SU-DHL-6 (cell line): Measurements from ENCODE around the gene MALRD1.

ENCODE experiments used
- H2AFZ ChIP-seq: fragments of 200-600 bp; sonication (generic); 2 replicates; pipeline ENCODE4 v1.6.1; 2014; ENCODE audit warnings: low read depth, mild to moderate bottlenecking, moderate library complexity, mixed read lengths, antibody characterized with exemption, low read length; ENCODE audit not compliant: severe bottlenecking
- H3F3A ChIP-seq: fragments of 200-600 bp; shearing (Covaris generic); 2 replicates; pipeline ENCODE4 v1.6.0; 2016; ENCODE audit warnings: antibody characterized with exemption, mild to moderate bottlenecking; ENCODE audit not compliant: insufficient read depth
- H3K27ac ChIP-seq: fragments of 200-600 bp; sonication (generic); 2 replicates; pipeline ENCODE4 v1.5.1; 2016; ENCODE audit warnings: low read depth, mild to moderate bottlenecking, low read length, moderate library complexity, mixed read lengths
- H3K27me3 ChIP-seq: fragments of 200-600 bp; sonication (generic), shearing (Covaris generic); 2 replicates; pipeline ENCODE4 v1.6.0; 2014; ENCODE audit warnings: mild to moderate bottlenecking, low read length
- H3K36me3 ChIP-seq: fragments of 200-600 bp; sonication (generic); 2 replicates; pipeline ENCODE4 v1.6.1; 2014; ENCODE audit warnings: mild to moderate bottlenecking, low read length, mixed read lengths
- H3K4me2 ChIP-seq: fragments of 300-600, 200-600 bp; shearing (Covaris generic), sonication (generic); 2 replicates; pipeline ENCODE4 v1.6.0; 2014; ENCODE audit warnings: low read length, low read depth, mild to moderate bottlenecking; ENCODE audit not compliant: poor library complexity, severe bottlenecking
- H3K4me3 ChIP-seq: fragments of 200-600 bp; sonication (generic); 2 replicates; pipeline ENCODE4 v1.5.1; 2014; ENCODE audit warnings: antibody characterized with exemption, low read length, mild to moderate bottlenecking, mixed read lengths; ENCODE audit not compliant: insufficient read depth, poor library complexity, severe bottlenecking
- H3K79me2 ChIP-seq: fragments of 200-600 bp; sonication (generic); 2 replicates; pipeline ENCODE4 v1.6.1; 2014; ENCODE audit warnings: mild to moderate bottlenecking, low read length, moderate library complexity; ENCODE audit not compliant: insufficient read depth
- H3K9ac ChIP-seq: fragments of 200-600 bp; sonication (generic); 2 replicates; pipeline ENCODE4 v1.7.0; 2014; ENCODE audit warnings: mild to moderate bottlenecking, low read length
- H3K9me2 ChIP-seq: fragments of 200-600 bp; sonication (generic); replicated peaks from 2 replicates; pipeline ENCODE4 v1.6.1; 2014; ENCODE audit warnings: low read length; ENCODE audit not compliant: insufficient read depth
- H3K9me3 ChIP-seq: fragments of 200-600 bp; sonication (generic); 2 replicates; pipeline ENCODE4 v1.6.1; 2014; ENCODE audit warnings: low read length, mixed read lengths; ENCODE audit not compliant: insufficient read depth
- H4K20me1 ChIP-seq: fragments of 200-600 bp; sonication (generic); 2 replicates; pipeline ENCODE4 v1.6.1; 2014; ENCODE audit warnings: low read depth, mild to moderate bottlenecking, antibody characterized with exemption, low read length, moderate library complexity, mixed read lengths
- EZH2phosphoT487 ChIP-seq: fragments of 200-600 bp; sonication (generic), shearing (Covaris generic); conservative IDR thresholded peaks from 2 replicates; pipeline ENCODE4 v1.6.1; 2018; ENCODE audit warnings: mild to moderate bottlenecking, antibody characterized with exemption, low read length, moderate library complexity, mixed read lengths
- TF ChIP-seq, protein P1 (sequence below): fragments of 200-600 bp; sonication (generic); IDR thresholded peaks from one replicate; pipeline ENCODE4 v1.5.1; 2017; ENCODE audit warnings: antibody characterized with exemption, mild to moderate bottlenecking, low read length, moderate library complexity; ENCODE audit not compliant: insufficient read depth, poor library complexity, severe bottlenecking

The MALRD1 gene

DNA sequence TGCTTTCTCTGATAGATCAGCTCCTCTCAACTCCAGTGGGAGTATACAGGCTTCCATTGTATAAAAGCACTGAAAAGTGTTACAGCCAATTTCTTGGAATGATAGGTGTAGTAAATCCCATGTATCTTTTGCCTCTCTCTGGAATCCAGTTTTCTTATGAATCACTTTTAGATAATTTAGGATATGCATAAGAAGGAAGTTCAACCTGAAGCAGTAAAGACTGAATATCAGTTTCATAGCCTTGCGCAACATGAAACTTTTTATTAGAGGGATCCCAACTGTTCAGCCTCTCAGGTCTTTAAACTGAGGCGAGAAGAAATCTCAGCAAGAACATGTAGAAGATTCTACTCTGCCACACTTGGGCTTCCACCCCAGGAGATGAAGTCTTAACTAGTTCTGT lies 280.0 kb downstream of the MALRD1 start:
- H3K9me2 ChIP-seq: no peaks in the 10 kb centered on the region
- TF ChIP-seq, protein P1, sequence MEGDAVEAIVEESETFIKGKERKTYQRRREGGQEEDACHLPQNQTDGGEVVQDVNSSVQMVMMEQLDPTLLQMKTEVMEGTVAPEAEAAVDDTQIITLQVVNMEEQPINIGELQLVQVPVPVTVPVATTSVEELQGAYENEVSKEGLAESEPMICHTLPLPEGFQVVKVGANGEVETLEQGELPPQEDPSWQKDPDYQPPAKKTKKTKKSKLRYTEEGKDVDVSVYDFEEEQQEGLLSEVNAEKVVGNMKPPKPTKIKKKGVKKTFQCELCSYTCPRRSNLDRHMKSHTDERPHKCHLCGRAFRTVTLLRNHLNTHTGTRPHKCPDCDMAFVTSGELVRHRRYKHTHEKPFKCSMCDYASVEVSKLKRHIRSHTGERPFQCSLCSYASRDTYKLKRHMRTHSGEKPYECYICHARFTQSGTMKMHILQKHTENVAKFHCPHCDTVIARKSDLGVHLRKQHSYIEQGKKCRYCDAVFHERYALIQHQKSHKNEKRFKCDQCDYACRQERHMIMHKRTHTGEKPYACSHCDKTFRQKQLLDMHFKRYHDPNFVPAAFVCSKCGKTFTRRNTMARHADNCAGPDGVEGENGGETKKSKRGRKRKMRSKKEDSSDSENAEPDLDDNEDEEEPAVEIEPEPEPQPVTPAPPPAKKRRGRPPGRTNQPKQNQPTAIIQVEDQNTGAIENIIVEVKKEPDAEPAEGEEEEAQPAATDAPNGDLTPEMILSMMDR: no peak
- TF ChIP-seq EZH2phosphoT487: no peak

DNA sequence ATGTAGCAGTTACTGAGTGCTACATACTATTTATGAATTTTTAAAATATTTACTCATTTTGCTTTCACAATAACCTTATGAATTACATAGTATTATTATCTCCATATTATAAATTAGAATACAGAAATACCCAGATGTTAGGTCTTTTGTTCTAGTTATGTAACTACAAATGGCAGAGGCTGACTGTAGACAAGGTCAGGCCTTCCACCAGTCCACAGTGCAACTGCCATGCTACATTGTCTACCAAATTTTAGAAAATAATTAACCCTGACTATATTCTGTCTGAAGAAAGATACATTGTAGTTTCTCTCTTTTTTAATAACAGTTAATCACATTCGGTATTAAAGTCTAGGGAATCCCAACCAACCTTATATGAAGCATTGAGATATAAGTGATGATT lies 280.9 kb downstream of the MALRD1 start:
- Histone ChIP-seq H3F3A (no peaks in the 10 kb centered on the region), H3K9me3 (no peaks in the 10 kb centered on the region), H4K20me1 (no peaks in the 10 kb centered on the region), H3K79me2 (no peaks in the 10 kb centered on the region), H3K4me3 (no peak overlapping the region), H3K9me2 (no peaks in the 10 kb centered on the region), H2AFZ (no peak overlapping the region), H3K27ac (no peak overlapping the region), H3K36me3 (no peaks in the 10 kb centered on the region), H3K4me2 (no peak overlapping the region), H3K9ac (no peak overlapping the region), H3K27me3 (no peaks in the 10 kb centered on the region)
- TF ChIP-seq, protein P1: no peak
- TF ChIP-seq EZH2phosphoT487: no peak

More for the DNA sequence above, 280.0 kb downstream of the MALRD1 start:
- H3K4me3 ChIP-seq: no peak overlapping the region
- H3K27me3 ChIP-seq: no peaks in the 10 kb centered on the region
- H4K20me1 ChIP-seq: no peaks in the 10 kb centered on the region
- H3K36me3 ChIP-seq: no peaks in the 10 kb centered on the region
- no peaks in the 10 kb centered on the region for H3F3A ChIP-seq
- H3K79me2 ChIP-seq: no peaks in the 10 kb centered on the region
- H3K9me3 ChIP-seq: no peaks in the 10 kb centered on the region
- no peak overlapping the region for H3K9ac ChIP-seq
- H2AFZ ChIP-seq: no peak overlapping the region
- no peak overlapping the region for H3K4me2 ChIP-seq
- no peak overlapping the region for H3K27ac ChIP-seq

DNA sequence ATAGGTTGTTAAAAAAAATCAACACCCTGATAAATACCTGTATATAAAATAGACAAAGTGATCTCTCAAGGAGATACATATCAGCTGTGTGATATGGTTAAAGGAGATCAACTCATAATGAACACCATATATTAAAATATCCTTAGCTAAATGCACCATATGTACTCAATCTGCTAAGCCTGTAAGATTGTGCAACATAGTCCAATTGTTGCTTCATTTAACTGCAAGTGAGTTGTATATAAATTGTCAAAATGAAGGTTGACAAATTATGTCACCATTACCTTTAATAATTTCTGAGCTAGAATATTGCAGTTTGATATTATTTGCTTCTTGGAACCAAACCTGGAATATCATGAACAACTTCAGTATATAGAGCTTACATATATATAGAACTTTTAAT lies 283.7 kb downstream of the MALRD1 start:
- H3K4me3 ChIP-seq: no peak overlapping the region
- H3F3A ChIP-seq: no peaks in the 10 kb centered on the region
- H3K27ac ChIP-seq: no peak overlapping the region
- H3K27me3 ChIP-seq: no peaks in the 10 kb centered on the region
- H4K20me1 ChIP-seq: no peaks in the 10 kb centered on the region
- no peaks in the 10 kb centered on the region for H3K36me3 ChIP-seq
- no peak overlapping the region for H2AFZ ChIP-seq
- no peaks in the 10 kb centered on the region for H3K9me2 ChIP-seq
- TF ChIP-seq, protein P1: no peak
- no peak for TF ChIP-seq EZH2phosphoT487
- no peaks in the 10 kb centered on the region for H3K9me3 ChIP-seq
- H3K79me2 ChIP-seq: no peaks in the 10 kb centered on the region
- no peak overlapping the region for H3K9ac ChIP-seq
- no peak overlapping the region for H3K4me2 ChIP-seq

DNA sequence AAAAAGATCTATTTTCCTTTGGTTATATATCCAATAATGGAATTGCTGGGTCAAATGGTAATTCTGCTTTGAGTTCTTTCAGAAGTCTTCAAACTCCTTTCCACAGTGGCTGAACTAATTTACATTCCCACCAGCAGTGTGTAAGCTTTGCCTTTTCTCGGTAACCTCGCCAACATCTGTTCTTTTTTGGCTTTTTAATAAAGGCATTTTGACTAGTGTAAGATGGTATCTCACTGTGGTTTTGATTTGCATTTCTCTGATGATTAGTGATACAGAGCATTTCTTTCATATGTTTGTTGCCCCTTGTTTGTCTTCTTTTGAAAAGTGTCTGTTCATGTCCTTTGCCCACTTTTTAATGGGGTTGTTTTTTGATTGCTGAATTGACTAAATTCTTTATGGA lies 285.0 kb downstream of the MALRD1 start:
- no peak overlapping the region for H3K9ac ChIP-seq
- no peak overlapping the region for H3K4me2 ChIP-seq
- H3K9me2 ChIP-seq: no peaks in the 10 kb centered on the region
- H3K4me3 ChIP-seq: no peak overlapping the region
- H2AFZ ChIP-seq: no peak overlapping the region
- H3F3A ChIP-seq: no peaks in the 10 kb centered on the region
- H3K27ac ChIP-seq: no peak overlapping the region
- no peaks in the 10 kb centered on the region for H3K9me3 ChIP-seq
- no peaks in the 10 kb centered on the region for H3K79me2 ChIP-seq
- H4K20me1 ChIP-seq: no peaks in the 10 kb centered on the region
- H3K27me3 ChIP-seq: no peaks in the 10 kb centered on the region
- H3K36me3 ChIP-seq: no peaks in the 10 kb centered on the region
- TF ChIP-seq, protein P1: no peak
- TF ChIP-seq EZH2phosphoT487: no peak
